Loucy (cell line): ENCODE results near the gene RB1.

Experiments
- H2AFZ ChIP-seq: fragments of 200-600 bp; sonication (generic); 2 replicates; pipeline ENCODE4 v1.6.0; 2016; ENCODE audit warnings: antibody characterized with exemption, mild to moderate bottlenecking, low read length, moderate library complexity
- H3F3A ChIP-seq: fragments of 200-600 bp; 2 replicates; pipeline ENCODE4 v1.6.0; 2016; ENCODE audit warnings: antibody characterized with exemption, low read depth, mild to moderate bottlenecking
- H3K27me3 ChIP-seq: fragments of 200-600 bp; sonication (generic); 2 replicates; pipeline ENCODE4 v1.6.1; 2014; ENCODE audit warnings: low read length, mild to moderate bottlenecking; ENCODE audit not compliant: insufficient read depth, poor library complexity, severe bottlenecking
- H3K36me3 ChIP-seq: fragments of 200-600 bp; sonication (generic); 2 replicates; pipeline ENCODE4 v1.6.1; 2016; ENCODE audit warnings: low read length; ENCODE audit not compliant: insufficient read depth
- H3K4me1 ChIP-seq: fragments of 200-600 bp; sonication (generic); 2 replicates; pipeline ENCODE4 v1.5.1; 2014; ENCODE audit warnings: low read length, mild to moderate bottlenecking; ENCODE audit not compliant: insufficient read depth, poor library complexity, severe bottlenecking
- H3K4me2 ChIP-seq: fragments of 200-600 bp; sonication (generic); 2 replicates; pipeline ENCODE4 v1.6.0; 2014; ENCODE audit warnings: antibody characterized with exemption, low read length, low read depth, mild to moderate bottlenecking; ENCODE audit not compliant: poor library complexity, severe bottlenecking
- H3K4me3 ChIP-seq: fragments of 200-600 bp; sonication (generic); 2 replicates; pipeline ENCODE4 v1.5.1; 2014; ENCODE audit warnings: low read length, mild to moderate bottlenecking, mixed read lengths; ENCODE audit not compliant: poor library complexity, severe bottlenecking
- H3K79me2 ChIP-seq: fragments of 200-600 bp; sonication (generic); 2 replicates; pipeline ENCODE4 v1.6.1; 2014; ENCODE audit warnings: low read length; ENCODE audit not compliant: insufficient read depth
- H3K9ac ChIP-seq: fragments of 200-600 bp; sonication (generic); 2 replicates; pipeline ENCODE4 v1.6.0; 2014; ENCODE audit warnings: mild to moderate bottlenecking, low read depth, low read length, moderate library complexity; ENCODE audit not compliant: poor library complexity, severe bottlenecking
- H3K9me2 ChIP-seq: fragments of 200-600 bp; sonication (generic); replicated peaks from 2 replicates; pipeline ENCODE4 v1.6.1; 2016; ENCODE audit warnings: low read depth, low read length, mixed read lengths
- H3K9me3 ChIP-seq: fragments of 200-600 bp; sonication (generic); 2 replicates; pipeline ENCODE4 v1.6.1; 2014; ENCODE audit warnings: mild to moderate bottlenecking, antibody characterized with exemption, low read length, low read depth; ENCODE audit not compliant: insufficient read depth
- H4K20me1 ChIP-seq: fragments of 200-600 bp; sonication (generic); 2 replicates; pipeline ENCODE4 v1.6.0; 2014; ENCODE audit warnings: antibody characterized with exemption, low read length, mild to moderate bottlenecking; ENCODE audit not compliant: insufficient read depth, poor library complexity, severe bottlenecking
- EZH2phosphoT487 ChIP-seq: fragments of 200-600 bp; IDR thresholded peaks from 2 replicates; pipeline ENCODE4 v1.6.1; 2018; ENCODE audit warnings: antibody characterized with exemption, mild to moderate bottlenecking, moderate library complexity, borderline replicate concordance
- TF ChIP-seq, protein P1 (sequence below): fragments of 200-600 bp; sonication (generic); conservative IDR thresholded peaks from 2 replicates; pipeline ENCODE4 v1.5.1; 2014; ENCODE audit warnings: mild to moderate bottlenecking, antibody characterized with exemption, low read length

RB1 gene

DNA sequence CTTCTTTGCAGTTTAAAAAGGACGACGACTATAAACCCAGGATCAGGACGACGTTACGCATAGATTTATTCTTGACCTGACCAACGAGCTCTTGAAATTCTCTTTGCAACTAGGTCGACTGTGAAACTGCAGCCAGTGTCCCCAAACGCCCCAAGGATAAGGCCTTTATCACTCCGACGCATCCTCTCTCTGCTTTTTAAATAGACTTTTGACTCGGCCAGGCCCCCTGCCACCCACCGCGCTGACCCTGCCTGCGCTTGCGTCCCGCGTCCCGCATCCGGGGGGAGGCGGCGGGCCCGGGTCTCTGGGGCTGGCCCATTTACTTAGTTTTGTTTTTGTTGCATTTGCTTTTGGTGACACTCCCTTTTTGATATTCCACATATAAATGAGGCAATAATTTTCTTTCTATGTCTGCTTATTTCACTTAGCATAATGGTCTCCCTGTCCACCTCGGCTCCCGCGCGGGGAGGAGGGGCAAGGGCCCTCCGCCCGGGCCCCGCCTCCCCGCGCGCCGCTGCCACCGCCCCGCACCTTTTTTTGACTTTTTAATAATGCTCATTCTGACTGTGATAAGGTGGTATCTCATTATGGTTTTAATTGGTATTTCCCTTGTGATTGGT lies 17.4 kb downstream of the RB1 start:
- peak overlapping the region; percentile 80 for H3K4me2 ChIP-seq
- peaks cover 100% of the 10 kb centered on the region for H3K79me2 ChIP-seq
- H2AFZ ChIP-seq = no peak overlapping the region
- TF ChIP-seq, protein P1, sequence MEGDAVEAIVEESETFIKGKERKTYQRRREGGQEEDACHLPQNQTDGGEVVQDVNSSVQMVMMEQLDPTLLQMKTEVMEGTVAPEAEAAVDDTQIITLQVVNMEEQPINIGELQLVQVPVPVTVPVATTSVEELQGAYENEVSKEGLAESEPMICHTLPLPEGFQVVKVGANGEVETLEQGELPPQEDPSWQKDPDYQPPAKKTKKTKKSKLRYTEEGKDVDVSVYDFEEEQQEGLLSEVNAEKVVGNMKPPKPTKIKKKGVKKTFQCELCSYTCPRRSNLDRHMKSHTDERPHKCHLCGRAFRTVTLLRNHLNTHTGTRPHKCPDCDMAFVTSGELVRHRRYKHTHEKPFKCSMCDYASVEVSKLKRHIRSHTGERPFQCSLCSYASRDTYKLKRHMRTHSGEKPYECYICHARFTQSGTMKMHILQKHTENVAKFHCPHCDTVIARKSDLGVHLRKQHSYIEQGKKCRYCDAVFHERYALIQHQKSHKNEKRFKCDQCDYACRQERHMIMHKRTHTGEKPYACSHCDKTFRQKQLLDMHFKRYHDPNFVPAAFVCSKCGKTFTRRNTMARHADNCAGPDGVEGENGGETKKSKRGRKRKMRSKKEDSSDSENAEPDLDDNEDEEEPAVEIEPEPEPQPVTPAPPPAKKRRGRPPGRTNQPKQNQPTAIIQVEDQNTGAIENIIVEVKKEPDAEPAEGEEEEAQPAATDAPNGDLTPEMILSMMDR = no peak
- no peak for TF ChIP-seq EZH2phosphoT487
- peak overlapping the region; percentile 92 for H3K9ac ChIP-seq
- peaks cover 10% of the 10 kb centered on the region for H3K9me3 ChIP-seq
- H4K20me1 ChIP-seq = peaks cover 9% of the 10 kb centered on the region
- H3F3A ChIP-seq = no peaks in the 10 kb centered on the region; the same call in 1 of the 2 replicates
- peak overlapping the region; percentile 80 for H3K4me3 ChIP-seq
- H3K27me3 ChIP-seq = no peaks in the 10 kb centered on the region
- H3K9me2 ChIP-seq = no peaks in the 10 kb centered on the region
- H3K4me1 ChIP-seq = peaks cover 6% of the 10 kb centered on the region
- 0 out of 2 replicates have a peak, but pooled peaks cover 4% of the 10 kb centered on the region for H3K36me3 ChIP-seq

DNA sequence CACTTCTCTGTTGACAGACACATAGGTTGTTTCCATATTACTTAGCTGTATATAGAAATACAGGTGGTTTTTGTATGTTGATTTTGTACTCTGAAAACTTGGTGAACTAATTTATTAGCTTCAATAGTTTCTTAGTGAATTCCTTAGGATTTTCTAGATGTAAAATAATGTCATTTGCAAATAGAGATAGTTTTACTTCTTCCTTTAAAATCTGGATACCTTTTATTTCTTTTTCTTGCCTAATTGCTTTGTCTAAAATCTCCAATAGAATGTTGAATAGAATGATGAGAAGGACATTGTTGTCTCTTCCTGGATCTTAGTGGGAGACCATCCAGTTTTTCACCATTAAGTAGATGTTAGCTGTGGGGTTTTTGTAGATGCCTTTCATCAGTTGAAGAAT lies 18.7 kb downstream of the RB1 start:
- Histone ChIP-seq H4K20me1 (peaks cover 5% of the 10 kb centered on the region), H3K36me3 (0 out of 2 replicates have a peak, but pooled peaks cover 4% of the 10 kb centered on the region), H3K79me2 (peaks cover 100% of the 10 kb centered on the region), H3K27me3 (no peaks in the 10 kb centered on the region), H3K9me2 (no peaks in the 10 kb centered on the region), H2AFZ (no peak overlapping the region), H3F3A (no peaks in the 10 kb centered on the region; the same call in 1 of the 2 replicates), H3K4me2 (peak overlapping the region; percentile 80), H3K9me3 (peaks cover 10% of the 10 kb centered on the region), H3K9ac (no peak overlapping the region), H3K4me1 (peaks cover 13% of the 10 kb centered on the region), H3K4me3 (peak overlapping the region; percentile 80)
- TF ChIP-seq EZH2phosphoT487 = no peak
- TF ChIP-seq, protein P1 = no peak

DNA sequence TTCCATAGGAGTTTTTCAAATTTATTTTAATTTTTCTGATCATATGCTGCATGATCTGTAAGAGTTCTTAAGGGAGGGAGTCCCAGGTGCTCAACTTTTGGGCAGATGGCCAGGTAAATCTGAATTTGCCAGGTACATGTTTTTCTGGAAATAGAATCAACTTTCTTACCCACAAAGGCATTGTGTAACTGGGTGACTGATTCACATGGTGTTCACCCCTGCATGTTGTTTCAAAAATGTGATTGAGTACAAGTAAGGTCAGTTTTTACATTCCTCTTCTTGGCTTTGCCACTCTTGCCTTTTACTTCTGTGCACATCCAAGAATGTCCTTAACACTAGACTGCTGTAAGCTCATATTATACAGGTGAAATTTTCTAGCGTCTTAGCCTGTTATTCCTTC lies 30.4 kb downstream of the RB1 start:
- Histone ChIP-seq H2AFZ (no peak overlapping the region), H3K27me3 (no peaks in the 10 kb centered on the region), H3K4me3 (no peak overlapping the region), H3K9ac (no peak overlapping the region), H4K20me1 (no peaks in the 10 kb centered on the region), H3K9me3 (no peaks in the 10 kb centered on the region; the same call in 1 of the 2 replicates), H3K36me3 (peaks cover 5% of the 10 kb centered on the region; the same call in 1 of the 2 replicates), H3K79me2 (peaks cover 58% of the 10 kb centered on the region), H3K4me2 (no peak overlapping the region), H3K9me2 (no peaks in the 10 kb centered on the region), H3F3A (no peaks in the 10 kb centered on the region), H3K4me1 (peaks cover 3% of the 10 kb centered on the region)
- no peak for TF ChIP-seq EZH2phosphoT487
- TF ChIP-seq, protein P1 = no peak
